ENCODE results near the gene ERC2. TPM values are rescaled to one million over a fixed set of nuclear protein-coding genes. Genes with fewer than 3 reads are reported as not detected.

The ERC2 gene
- total and polyA plus RNA-seq, 2 of the 13 experiments (the other 11 are each of a cell fraction or from before 2014, with no cell fraction given) = 0.16 to 0.22 TPM

DNA sequence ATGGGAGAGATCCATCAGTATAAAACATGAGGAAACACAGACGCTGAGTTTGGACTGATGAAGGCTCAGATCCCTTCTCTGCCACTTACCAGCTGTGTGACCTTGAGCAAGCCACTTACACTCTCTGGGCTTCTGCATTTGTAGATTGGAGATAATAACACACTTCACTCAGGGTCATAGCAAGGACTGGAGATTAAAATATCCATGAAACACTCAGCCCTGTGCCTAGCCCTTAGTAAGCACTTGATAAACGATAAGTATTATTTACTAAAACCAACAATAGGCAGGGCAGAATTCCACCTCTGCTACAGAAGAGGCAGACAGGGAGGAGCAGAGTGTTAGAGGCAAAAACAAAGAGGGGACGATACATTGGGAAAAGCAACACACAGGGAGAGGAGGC is 560.7 kb downstream of the ERC2 start (continued):
- TF ChIP-seq ZNF432 (CRISPR knock-in tag; IDR thresholded peaks at IDR 0.05; ENCODE audit: borderline replicate concordance) = no peak
- no peak for TF ChIP-seq ZNF709 (CRISPR knock-in tag; IDR thresholded peaks at IDR 0.05)
- TF ChIP-seq, protein P1, sequence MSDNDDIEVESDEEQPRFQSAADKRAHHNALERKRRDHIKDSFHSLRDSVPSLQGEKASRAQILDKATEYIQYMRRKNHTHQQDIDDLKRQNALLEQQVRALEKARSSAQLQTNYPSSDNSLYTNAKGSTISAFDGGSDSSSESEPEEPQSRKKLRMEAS (IDR thresholded peaks at IDR 0.05) = no peak
- TF ChIP-seq, protein P2, sequence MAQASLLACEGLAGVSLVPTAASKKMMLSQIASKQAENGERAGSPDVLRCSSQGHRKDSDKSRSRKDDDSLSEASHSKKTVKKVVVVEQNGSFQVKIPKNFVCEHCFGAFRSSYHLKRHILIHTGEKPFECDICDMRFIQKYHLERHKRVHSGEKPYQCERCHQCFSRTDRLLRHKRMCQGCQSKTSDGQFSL (CRISPR knock-in tag; IDR thresholded peaks at IDR 0.05) = no peak
- TF ChIP-seq, protein P3, sequence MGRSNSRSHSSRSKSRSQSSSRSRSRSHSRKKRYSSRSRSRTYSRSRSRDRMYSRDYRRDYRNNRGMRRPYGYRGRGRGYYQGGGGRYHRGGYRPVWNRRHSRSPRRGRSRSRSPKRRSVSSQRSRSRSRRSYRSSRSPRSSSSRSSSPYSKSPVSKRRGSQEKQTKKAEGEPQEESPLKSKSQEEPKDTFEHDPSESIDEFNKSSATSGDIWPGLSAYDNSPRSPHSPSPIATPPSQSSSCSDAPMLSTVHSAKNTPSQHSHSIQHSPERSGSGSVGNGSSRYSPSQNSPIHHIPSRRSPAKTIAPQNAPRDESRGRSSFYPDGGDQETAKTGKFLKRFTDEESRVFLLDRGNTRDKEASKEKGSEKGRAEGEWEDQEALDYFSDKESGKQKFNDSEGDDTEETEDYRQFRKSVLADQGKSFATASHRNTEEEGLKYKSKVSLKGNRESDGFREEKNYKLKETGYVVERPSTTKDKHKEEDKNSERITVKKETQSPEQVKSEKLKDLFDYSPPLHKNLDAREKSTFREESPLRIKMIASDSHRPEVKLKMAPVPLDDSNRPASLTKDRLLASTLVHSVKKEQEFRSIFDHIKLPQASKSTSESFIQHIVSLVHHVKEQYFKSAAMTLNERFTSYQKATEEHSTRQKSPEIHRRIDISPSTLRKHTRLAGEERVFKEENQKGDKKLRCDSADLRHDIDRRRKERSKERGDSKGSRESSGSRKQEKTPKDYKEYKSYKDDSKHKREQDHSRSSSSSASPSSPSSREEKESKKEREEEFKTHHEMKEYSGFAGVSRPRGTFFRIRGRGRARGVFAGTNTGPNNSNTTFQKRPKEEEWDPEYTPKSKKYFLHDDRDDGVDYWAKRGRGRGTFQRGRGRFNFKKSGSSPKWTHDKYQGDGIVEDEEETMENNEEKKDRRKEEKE (IDR thresholded peaks at IDR 0.05) = no peak
- no peak for TF ChIP-seq SAP130 (CRISPR knock-in tag; IDR thresholded peaks at IDR 0.05; ENCODE audit: low read depth)
- TF ChIP-seq ZNF577 (CRISPR knock-in tag; IDR thresholded peaks at IDR 0.05; ENCODE audit: borderline replicate concordance, low read depth) = no peak
- no peak for TF ChIP-seq SP4 (CRISPR knock-in tag; IDR thresholded peaks at IDR 0.05)

DNA sequence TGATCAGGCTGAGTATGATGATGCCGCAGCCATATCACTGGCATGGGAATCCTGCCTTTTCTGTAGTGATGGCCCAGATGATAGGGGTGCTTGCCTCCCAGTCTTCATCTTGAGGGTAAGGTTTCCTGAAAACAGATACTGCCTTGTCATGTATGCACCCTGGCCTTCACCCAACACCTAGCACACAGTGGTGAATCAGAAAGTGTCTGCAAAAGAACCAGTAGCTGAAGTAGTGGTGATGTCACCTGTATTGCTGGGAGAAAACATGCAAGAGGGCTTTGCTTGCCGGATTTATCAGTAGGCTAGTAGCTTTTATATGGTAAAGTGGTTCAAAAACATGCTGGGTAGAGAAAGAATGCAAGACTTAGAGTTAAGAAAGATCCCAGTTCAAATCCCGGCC is 561.4 kb downstream of the ERC2 start:
- 0% methylated on average over 2 of the region's 3 CpGs for WGBS (ENCODE audit: low lambda C conversion rate)
- in situ Hi-C loops (cut with HindIII; ENCODE audit: extremely low pct_ligation_motif_present, low pct_unique_long_range_greater_than_20kb) = loop anchor here (25.0 kb wide), 1 partner anchor 1045 kb away; no protein-coding TSS in a partner anchor
- H3K9ac ChIP-seq (ENCODE audit: insufficient read depth, low read depth, low read length) = no peak overlapping the region
- intact Hi-C loops (cut with micrococcal nuclease; ENCODE audit: unreplicated experiment) = no loop called here
- no peaks in the 10 kb centered on the region for H3K27me3 ChIP-seq (ENCODE audit: control insufficient read depth in 1 of 2, insufficient read depth in 2 of 2, low read length in 2 of 2)
- H3K79me2 ChIP-seq (ENCODE audit: insufficient read depth, low read length) = no peaks in the 10 kb centered on the region
- FAIRE-seq = no peak
- BruUV-seq (replicated peaks) = no TSS peak
- ChIA-PET POLR2A (no interaction called here), CTCF (ENCODE audit: low intra/inter-chr PET ratio, low total read pairs) (no interaction called here)
- H2AFZ ChIP-seq (ENCODE audit: low read length) = no peak overlapping the region
- DNase-seq (ENCODE audit: low spot score) = no peak
- no peak for ATAC-seq
- no peak overlapping the region for H3K4me3 ChIP-seq (replicated peaks in 1 of 3; ENCODE audit: insufficient read depth in 1 of 3, low read depth in 2 of 3, low read length in 3 of 3)
- H3K9me3 ChIP-seq (ENCODE audit: low read length) = no peaks in the 10 kb centered on the region
- H4K20me1 ChIP-seq (ENCODE audit: insufficient read depth, low read length) = no peaks in the 10 kb centered on the region
- no peaks in the 10 kb centered on the region for H3K4me1 ChIP-seq (ENCODE audit: insufficient read depth, low read length)
- no peak overlapping the region for H3K27ac ChIP-seq (ENCODE audit: extremely low read length, insufficient read depth, low read length)
- H3K4me2 ChIP-seq (ENCODE audit: low read depth, low read length) = no peak overlapping the region
- no peaks in the 10 kb centered on the region for H3K36me3 ChIP-seq (replicated peaks in 1 of 2; ENCODE audit: control insufficient read depth in 1 of 2, insufficient read depth in 2 of 2, low read length in 2 of 2)
- no peak for TF ChIP-seq RARG (CRISPR knock-in tag; IDR thresholded peaks at IDR 0.05; ENCODE audit: low read depth)
- no peak for TF ChIP-seq MXD4 (CRISPR knock-in tag; IDR thresholded peaks at IDR 0.05)
- TF ChIP-seq TSC22D2 (CRISPR knock-in tag; IDR thresholded peaks at IDR 0.05; ENCODE audit: borderline replicate concordance) = no peak
- TF ChIP-seq, protein P4, sequence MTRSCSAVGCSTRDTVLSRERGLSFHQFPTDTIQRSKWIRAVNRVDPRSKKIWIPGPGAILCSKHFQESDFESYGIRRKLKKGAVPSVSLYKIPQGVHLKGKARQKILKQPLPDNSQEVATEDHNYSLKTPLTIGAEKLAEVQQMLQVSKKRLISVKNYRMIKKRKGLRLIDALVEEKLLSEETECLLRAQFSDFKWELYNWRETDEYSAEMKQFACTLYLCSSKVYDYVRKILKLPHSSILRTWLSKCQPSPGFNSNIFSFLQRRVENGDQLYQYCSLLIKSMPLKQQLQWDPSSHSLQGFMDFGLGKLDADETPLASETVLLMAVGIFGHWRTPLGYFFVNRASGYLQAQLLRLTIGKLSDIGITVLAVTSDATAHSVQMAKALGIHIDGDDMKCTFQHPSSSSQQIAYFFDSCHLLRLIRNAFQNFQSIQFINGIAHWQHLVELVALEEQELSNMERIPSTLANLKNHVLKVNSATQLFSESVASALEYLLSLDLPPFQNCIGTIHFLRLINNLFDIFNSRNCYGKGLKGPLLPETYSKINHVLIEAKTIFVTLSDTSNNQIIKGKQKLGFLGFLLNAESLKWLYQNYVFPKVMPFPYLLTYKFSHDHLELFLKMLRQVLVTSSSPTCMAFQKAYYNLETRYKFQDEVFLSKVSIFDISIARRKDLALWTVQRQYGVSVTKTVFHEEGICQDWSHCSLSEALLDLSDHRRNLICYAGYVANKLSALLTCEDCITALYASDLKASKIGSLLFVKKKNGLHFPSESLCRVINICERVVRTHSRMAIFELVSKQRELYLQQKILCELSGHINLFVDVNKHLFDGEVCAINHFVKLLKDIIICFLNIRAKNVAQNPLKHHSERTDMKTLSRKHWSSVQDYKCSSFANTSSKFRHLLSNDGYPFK (CRISPR knock-in tag; IDR thresholded peaks at IDR 0.05; ENCODE audit: borderline replicate concordance) = no peak
- TF ChIP-seq NAIF1 (CRISPR knock-in tag; IDR thresholded peaks at IDR 0.05; ENCODE audit: borderline replicate concordance) = no peak
- TF ChIP-seq EHMT2 (IDR thresholded peaks at IDR 0.05; ENCODE audit: borderline replicate concordance, low read depth, low read length) = no peak
- TF ChIP-seq NFATC3 (CRISPR knock-in tag; IDR thresholded peaks at IDR 0.05) = no peak
- TF ChIP-seq ZSCAN30 (CRISPR knock-in tag; IDR thresholded peaks at IDR 0.05) = no peak
